Erythroblast (primary cell): ENCODE data around the gene JPH2.

ENCODE experiments used
- DNase-seq, 2 experiments: peaks; one replicate each; lab custom pipeline; 2025; lab: John Stamatoyannopoulos, UW
- GATA1 ChIP-seq: IDR thresholded peaks from 2 replicates; pipeline ENCODE4 v1.6.1; 2011; ENCODE audit warnings: low read depth, mild to moderate bottlenecking, control low read depth, low read length, moderate library complexity
- POLR2A ChIP-seq: IDR thresholded peaks from 2 replicates; pipeline ENCODE4 v1.6.1; 2011; ENCODE audit warnings: mild to moderate bottlenecking, low read length

Gene JPH2

DNA sequence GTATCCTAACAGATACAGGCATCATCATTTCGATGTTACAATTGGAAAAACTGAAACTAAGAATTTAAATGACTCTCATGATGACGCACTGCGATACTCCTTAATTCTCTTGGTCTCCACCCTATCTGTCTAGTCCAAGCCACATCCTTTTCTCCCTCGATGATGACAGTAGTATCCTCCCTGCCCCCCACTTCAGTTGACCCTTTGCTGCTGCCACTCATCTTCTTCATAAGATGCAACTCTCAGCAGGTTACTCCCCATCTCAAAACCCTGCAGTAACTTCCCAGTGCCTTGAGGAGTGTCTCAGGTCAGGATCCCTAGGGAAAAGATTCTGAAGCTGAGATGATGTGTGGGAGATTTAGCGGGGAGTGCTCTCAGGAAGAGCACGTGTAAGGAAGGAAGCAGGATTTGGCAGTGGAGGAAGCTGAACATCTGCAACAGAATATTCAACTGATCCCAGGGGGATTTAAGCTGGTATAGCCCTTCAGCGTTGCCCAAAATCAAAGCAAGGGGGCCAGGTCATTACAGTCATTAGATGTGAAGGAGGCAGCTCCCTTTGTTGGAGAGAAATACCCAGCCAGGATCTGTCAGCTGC, 16.1 kb downstream of the JPH2 start:
- no peak for DNase-seq
- no peak for TF ChIP-seq GATA1

- no peak for DNase-seq
These were observed 19.3 kb downstream of the JPH2 start for GRCh38 chr20:44167736-44168135.

DNA sequence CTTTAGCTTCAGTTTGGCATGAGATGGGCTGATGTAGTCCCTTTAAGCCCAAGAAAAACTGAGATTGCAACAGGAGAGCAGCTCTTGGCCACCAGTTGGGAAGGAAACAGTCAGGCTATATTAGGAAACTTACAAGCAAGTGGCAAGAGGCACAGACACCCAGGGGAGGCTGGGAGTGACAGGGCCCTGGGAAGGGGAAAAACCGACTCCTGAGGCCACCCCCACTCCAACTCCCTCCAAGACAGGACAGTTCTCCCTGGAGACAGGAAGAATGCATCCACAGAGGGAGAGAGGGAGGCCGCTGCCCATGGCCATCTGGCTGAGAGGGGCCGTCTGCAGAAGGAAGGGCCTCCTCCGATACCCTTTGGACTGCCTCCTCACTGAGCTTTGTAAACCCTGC, 20.5 kb downstream of the JPH2 start:
- no peak for DNase-seq
- no peak for TF ChIP-seq GATA1
- no peak for TF ChIP-seq POLR2A

More at GRCh38 chr20:44167736-44168135, 19.3 kb downstream of the JPH2 start:
- TF ChIP-seq GATA1 (no peak), POLR2A (no peak)

GRCh38 chr20:44166008-44166407, 21.0 kb downstream of the JPH2 start:
- no peak for TF ChIP-seq POLR2A
- no peak for TF ChIP-seq GATA1
- DNase-seq, result no peak

DNA sequence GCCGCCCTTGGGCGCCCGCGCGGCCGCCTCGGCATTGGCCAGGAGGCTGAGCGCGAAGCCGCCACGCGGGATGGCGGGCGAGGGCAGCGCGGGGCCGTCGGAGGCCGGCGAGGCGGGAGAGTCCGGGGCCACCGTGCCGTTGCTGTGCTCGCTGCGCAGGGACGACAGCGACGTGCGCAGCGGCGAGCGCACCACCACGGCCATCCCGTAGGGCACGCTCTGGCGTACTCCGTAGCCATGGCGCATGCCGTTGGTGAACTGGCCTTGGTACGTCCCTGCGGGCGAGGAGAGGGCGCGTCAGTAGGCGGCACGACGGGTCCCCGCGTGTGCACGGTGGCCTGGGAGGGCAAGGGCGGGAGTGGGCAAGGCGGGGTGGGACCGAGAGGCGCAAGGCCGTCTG, 26.9 kb downstream of the JPH2 start:
- TF ChIP-seq GATA1, result no peak
- TF ChIP-seq POLR2A, result no peak
- DNase-seq, result no peak

GRCh38 chr20:44159711-44160110, 27.3 kb downstream of the JPH2 start:
- no peak for TF ChIP-seq POLR2A
- TF ChIP-seq GATA1, result no peak
- DNase-seq, result no peak

DNA sequence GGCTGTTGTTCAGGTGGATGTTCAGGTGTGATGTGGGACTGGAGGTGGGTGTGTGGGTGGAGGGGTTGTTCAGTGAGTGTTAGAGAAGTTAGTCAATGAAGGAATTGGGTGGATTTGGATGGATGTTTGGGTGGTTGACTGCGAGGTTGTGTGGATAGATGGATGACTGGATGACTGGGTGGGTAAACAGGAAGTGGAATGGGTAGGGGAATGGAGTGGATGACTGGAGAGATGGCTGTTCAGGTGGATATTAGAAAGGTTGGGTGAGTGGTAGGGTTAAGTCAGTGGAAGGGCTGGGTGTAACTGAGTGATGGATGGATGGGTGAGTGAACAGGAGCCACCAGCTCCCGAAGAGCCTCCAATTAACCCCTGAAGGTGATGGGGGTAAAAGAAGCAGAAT, 27.9 kb downstream of the JPH2 start:
- TF ChIP-seq POLR2A, result no peak
- TF ChIP-seq GATA1, result no peak
- no peak for DNase-seq

DNA sequence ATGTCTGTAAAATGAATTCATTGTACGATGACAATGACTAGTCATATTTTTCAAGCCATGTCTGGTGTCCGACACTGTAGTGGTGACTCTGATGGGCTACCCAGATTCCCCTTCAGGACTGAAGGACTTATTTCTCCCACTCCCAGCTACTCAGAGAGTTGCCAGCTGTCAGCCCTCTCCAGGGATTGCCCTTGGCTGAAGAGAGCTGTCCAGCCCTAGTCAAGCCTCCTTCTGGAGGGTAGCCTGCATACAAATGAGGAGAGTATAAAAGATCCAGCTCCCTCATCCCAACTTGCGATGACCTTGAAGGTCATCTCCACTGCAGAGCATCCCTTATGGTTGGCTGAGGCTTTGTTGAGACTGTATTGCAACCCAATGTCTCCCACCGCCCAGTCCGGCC, 29.9 kb downstream of the JPH2 start:
- DNase-seq, result no peak
- no peak for TF ChIP-seq GATA1
- TF ChIP-seq POLR2A, result no peak

- TF ChIP-seq GATA1 (no peak), POLR2A (no peak)
- no peak for DNase-seq
These were observed 32.4 kb downstream of the JPH2 start for GRCh38 chr20:44154521-44155001.

DNA sequence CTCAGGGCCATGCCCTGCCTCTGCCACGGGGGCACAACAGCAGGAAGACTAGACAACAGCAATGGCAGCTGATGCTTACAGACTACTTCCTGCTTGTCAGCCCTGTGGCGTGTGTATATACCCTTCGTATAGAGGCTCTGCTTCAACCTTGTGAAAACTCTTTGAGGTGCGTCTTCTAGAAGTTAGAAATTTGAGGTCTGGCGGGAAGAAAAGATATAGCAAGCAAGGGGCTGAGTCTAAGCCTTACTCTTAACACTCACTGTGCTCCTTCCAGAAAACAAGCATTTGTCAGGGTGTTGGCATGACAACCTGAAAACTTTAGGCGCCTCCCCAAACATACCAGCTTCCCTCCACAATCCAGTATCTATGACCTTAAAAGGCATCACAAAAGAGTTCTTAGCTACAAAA, 33.3 kb downstream of the JPH2 start:
- no peak for DNase-seq
- TF ChIP-seq GATA1 (no peak), POLR2A (no peak)

- TF ChIP-seq GATA1 (no peak), POLR2A (no peak)
These were observed 35.2 kb downstream of the JPH2 start for GRCh38 chr20:44151621-44152416.

GRCh38 chr20:44146272-44146671, 40.7 kb downstream of the JPH2 start:
- no peak for DNase-seq
- no peak for TF ChIP-seq POLR2A
- TF ChIP-seq GATA1, result no peak

More at GRCh38 chr20:44151621-44152416, 35.2 kb downstream of the JPH2 start:
- DNase-seq, result no peak

GRCh38 chr20:44145131-44145775, 41.7 kb downstream of the JPH2 start:
- TF ChIP-seq POLR2A, result no peak
- TF ChIP-seq GATA1, result no peak
- DNase-seq, result no peak

DNA sequence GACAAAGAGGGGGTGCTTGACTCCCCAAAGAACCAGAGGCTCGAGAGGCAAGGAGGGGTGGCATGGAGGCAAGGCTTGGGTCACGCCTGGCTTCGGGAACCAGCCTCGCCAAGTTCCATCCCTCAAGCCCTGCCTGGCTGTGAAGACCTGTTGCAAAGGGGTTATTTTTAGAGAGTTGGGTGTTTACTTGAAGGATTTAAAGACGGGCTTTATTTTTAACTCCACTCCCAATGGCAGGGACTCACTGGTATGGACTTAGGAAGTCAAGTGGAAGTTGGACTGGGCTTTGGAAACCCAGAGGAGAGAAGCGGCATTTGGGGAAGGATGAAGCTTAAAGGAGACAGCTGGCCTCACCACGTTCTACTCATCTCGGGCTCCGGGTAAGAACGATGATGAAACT, 43.1 kb downstream of the JPH2 start:
- TF ChIP-seq GATA1, result no peak
- no peak for TF ChIP-seq POLR2A
- no peak for DNase-seq
